CD14-positive monocyte (primary cell): Measurements from ENCODE around the gene RAB43. TPM values are rescaled to one million over a fixed set of nuclear protein-coding genes. Genes with fewer than 3 reads are reported as not detected.

Experiments used
- DNase-seq, 3 donors: peaks; one replicate each; pipeline ENCODE4 v3.0.0-alpha.2; 2011 to 2022
- H2AFZ ChIP-seq: 2 replicates; pipeline ENCODE4 v1.6.0; 2012; ENCODE audit warnings: mild to moderate bottlenecking, low read depth, low read length, inconsistent platforms; ENCODE audit not compliant: insufficient read depth, poor library complexity, severe bottlenecking
- H3K27ac ChIP-seq, 2 donors: 1 replicate in 1 of 2; 2 replicates in 1 of 2; pipeline ENCODE4 v1.5.1; 2012 to 2013; ENCODE audit warnings: low read length in 2 of 2, control low read depth in 1 of 2, inconsistent platforms in 1 of 2, low read depth in 1 of 2, mild to moderate bottlenecking in 1 of 2
- H3K27me3 ChIP-seq, 2 donors: one replicate each; pipeline versions ENCODE4 v1.6.0 to v1.6.1; 2011 to 2013; ENCODE audit warnings: low read length in 2 of 2; ENCODE audit not compliant: control insufficient read depth in 2 of 2, insufficient read depth in 2 of 2
- H3K36me3 ChIP-seq, 2 donors: replicated peaks in 1 of 2; 1 replicate in 1 of 2; 2 replicates in 1 of 2; pipeline versions ENCODE4 v1.5.1 to v1.6.1; 2012 to 2013; ENCODE audit warnings: low read length in 2 of 2, control low read depth in 1 of 2, inconsistent platforms in 1 of 2, mild to moderate bottlenecking in 1 of 2; ENCODE audit not compliant: insufficient read depth in 2 of 2, control insufficient read depth in 1 of 2
- H3K4me1 ChIP-seq, 2 donors: 1 replicate in 1 of 2; 2 replicates in 1 of 2; pipeline versions ENCODE4 v1.5.1 to v1.6.1; 2012 to 2013; ENCODE audit warnings: low read length in 2 of 2, control low read depth in 1 of 2, inconsistent platforms in 1 of 2, mild to moderate bottlenecking in 1 of 2, moderate library complexity in 1 of 2; ENCODE audit not compliant: insufficient read depth in 2 of 2, control insufficient read depth in 1 of 2
- H3K4me2 ChIP-seq: replicated peaks from 2 replicates; pipeline ENCODE3; 2012; ENCODE audit warnings: low read length, moderate library complexity, mild to moderate bottlenecking; ENCODE audit not compliant: poor library complexity, severe bottlenecking; ENCODE audit errors: extremely low read depth
- H3K4me3 ChIP-seq, 3 experiments: fragments of 200-600 bp in 1 of 3; sonication (generic) in 1 of 3; replicated peaks in 1 of 3; 1 replicate in 2 of 3; 2 replicates in 1 of 3; pipeline ENCODE4 v1.5.1; 2011 to 2013; ENCODE audit warnings: low read length in 3 of 3, mild to moderate bottlenecking in 3 of 3, control low read depth in 2 of 3, low read depth in 2 of 3, inconsistent platforms in 1 of 3, moderate library complexity in 1 of 3
- H3K79me2 ChIP-seq: 2 replicates; pipeline ENCODE4 v1.6.0; 2012; ENCODE audit warnings: mild to moderate bottlenecking, control low read depth, inconsistent platforms, low read length, moderate library complexity; ENCODE audit not compliant: insufficient read depth
- H3K9ac ChIP-seq: 2 replicates; pipeline ENCODE4 v1.6.0; 2017; ENCODE audit warnings: low read length, mild to moderate bottlenecking; ENCODE audit not compliant: insufficient read depth, poor library complexity, severe bottlenecking
- H3K9me3 ChIP-seq, 2 donors: replicated peaks in 1 of 2; 1 replicate in 1 of 2; 2 replicates in 1 of 2; pipeline versions ENCODE4 v1.5.1 to v1.6.1; 2012 to 2013; ENCODE audit warnings: low read length in 2 of 2, control low read depth in 1 of 2; ENCODE audit not compliant: control insufficient read depth in 1 of 2, insufficient read depth in 1 of 2
- H4K20me1 ChIP-seq: 2 replicates; pipeline ENCODE4 v1.6.0; 2012; ENCODE audit warnings: mild to moderate bottlenecking, low read length, control low read depth, moderate library complexity; ENCODE audit not compliant: insufficient read depth
- H3K27ac Mint-ChIP-seq, 7 donors: one replicate each; pipeline ENCODE4 v1.8.0; 2020; ENCODE audit warnings: mild to moderate bottlenecking in 7 of 7, mixed read lengths in 7 of 7, moderate library complexity in 6 of 7, inconsistent platforms in 2 of 7
- H3K27me3 Mint-ChIP-seq, 3 donors: one replicate each; pipeline ENCODE4 v1.8.0; 2021 to 2022; ENCODE audit warnings: low read depth in 3 of 3, mild to moderate bottlenecking in 3 of 3, mixed read lengths in 3 of 3, moderate library complexity in 3 of 3, inconsistent platforms in 1 of 3
- H3K36me3 Mint-ChIP-seq, 2 donors: one replicate each; pipeline ENCODE4 v1.8.0; 2020; ENCODE audit warnings: mixed read lengths in 2 of 2, inconsistent platforms in 1 of 2, mild to moderate bottlenecking in 1 of 2
- H3K4me1 Mint-ChIP-seq: one replicate; pipeline ENCODE4 v1.8.0; 2020; ENCODE audit warnings: mild to moderate bottlenecking, mixed read lengths
- H3K4me3 Mint-ChIP-seq, 2 donors: one replicate each; pipeline ENCODE4 v1.8.0; 2020; ENCODE audit warnings: mild to moderate bottlenecking in 2 of 2, mixed read lengths in 2 of 2, moderate library complexity in 1 of 2
- H3K9me3 Mint-ChIP-seq, 7 donors: one replicate each; pipeline ENCODE4 v1.8.0; 2020 to 2022; ENCODE audit warnings: mixed read lengths in 7 of 7, mild to moderate bottlenecking in 6 of 7, moderate library complexity in 6 of 7, inconsistent platforms in 2 of 7
- WGBS: methylation state at CpG from one replicate; pipeline ENCODE4 v1.1.5; 2013; ENCODE audit warnings: missing lambda C conversion rate; ENCODE audit not compliant: insufficient coverage; 5-methylcytosine and 5-hydroxymethylcytosine counted together
- intact Hi-C, 2 donors: fragments of 100-400 bp; cut with micrococcal nuclease; formaldehyde crosslinking; loops; one replicate each; pipeline versions ENCODE4 v1.15.0 to v1.15.1; 2023
- polyA plus RNA-seq, 3 donors: library from polyadenylated mRNA; depleted of rRNA in 1 of 3; unstranded in 2 of 3; stranded (reverse) in 1 of 3; fragments of 300-500 nt in 2 of 3; fragments of >200 nt in 1 of 3; fragmentation: Illumina TruSeq in 2 of 3; gene quantifications; 1 replicate in 2 of 3; 2 replicates in 1 of 3; pipeline ENCODE4 v1.2.3, GENCODE V29; 2012 to 2021
- TF ChIP-seq, protein P1 (sequence below): fragments of 200-600 bp; IDR thresholded peaks from one replicate; pipeline ENCODE4 v1.8.0; 2022; ENCODE audit warnings: antibody characterized with exemption, mild to moderate bottlenecking

The RAB43 gene
- polyA plus RNA-seq, 3 donors: 7.1 to 15.5 (median 8.5) TPM

DNA sequence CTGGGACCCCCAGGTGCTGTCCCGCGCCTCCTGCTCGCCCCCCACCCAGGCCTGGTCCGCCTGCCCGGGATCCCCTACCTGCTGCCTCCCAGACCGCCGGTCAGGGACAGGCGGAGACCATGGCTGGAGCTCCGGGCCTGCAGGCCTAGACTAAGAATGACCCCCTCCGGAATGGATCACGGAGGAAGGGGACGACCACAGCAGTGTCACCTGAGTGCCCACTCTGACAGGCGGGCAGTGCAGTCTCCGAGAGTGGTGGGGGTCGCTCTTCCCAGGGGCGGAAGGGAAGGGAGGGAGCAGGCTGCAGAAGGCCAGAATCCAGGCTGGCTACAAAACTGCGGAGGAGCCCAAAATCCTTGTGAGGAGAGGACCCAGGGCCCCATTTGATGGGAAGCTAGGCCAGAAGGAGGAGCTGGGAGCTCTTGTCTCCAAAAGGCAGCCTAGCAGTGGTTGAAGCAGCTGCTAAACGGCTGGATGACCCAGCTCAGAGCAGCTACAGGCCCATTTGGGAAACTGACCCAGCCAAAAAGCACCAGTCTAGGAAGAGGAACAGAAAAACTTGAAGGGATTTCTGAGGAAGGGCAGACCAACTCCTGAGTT is 908 bp upstream of the RAB43 start:
- peak in 2 of 3 donors; percentile 13 to 37 for DNase-seq
- H2AFZ ChIP-seq: no peak overlapping the region
- H3K27ac ChIP-seq: peak overlapping the region in 1 of 2 donors; percentile 6
- H3K4me1 Mint-ChIP-seq: peaks cover 47% of the 10 kb centered on the region
- peaks cover 12 to 38% of the 10 kb centered on the region in 2 donors for H3K36me3 ChIP-seq
- peak overlapping the region in 5 of 7 donors; percentile 21 to 89 (median 77) for H3K27ac Mint-ChIP-seq
- peaks cover 32 to 39% of the 10 kb centered on the region in 2 donors for H3K4me1 ChIP-seq
- 89% methylated on average over 18 of the region's 18 CpGs for WGBS
- peaks cover 60% of the 10 kb centered on the region for H4K20me1 ChIP-seq
- peak overlapping the region in 1 of 3 experiments; percentile 96 for H3K4me3 ChIP-seq
- H3K9me3 Mint-ChIP-seq: peaks cover 0 to 4% (median 0%) of the 10 kb centered on the region in 7 donors
- peaks cover 7 to 17% (median 13%) of the 10 kb centered on the region in 3 donors for H3K27me3 Mint-ChIP-seq
- H3K4me2 ChIP-seq: peak overlapping the region; percentile 92
- peaks cover 29% of the 10 kb centered on the region for H3K79me2 ChIP-seq
- TF ChIP-seq, protein P1, sequence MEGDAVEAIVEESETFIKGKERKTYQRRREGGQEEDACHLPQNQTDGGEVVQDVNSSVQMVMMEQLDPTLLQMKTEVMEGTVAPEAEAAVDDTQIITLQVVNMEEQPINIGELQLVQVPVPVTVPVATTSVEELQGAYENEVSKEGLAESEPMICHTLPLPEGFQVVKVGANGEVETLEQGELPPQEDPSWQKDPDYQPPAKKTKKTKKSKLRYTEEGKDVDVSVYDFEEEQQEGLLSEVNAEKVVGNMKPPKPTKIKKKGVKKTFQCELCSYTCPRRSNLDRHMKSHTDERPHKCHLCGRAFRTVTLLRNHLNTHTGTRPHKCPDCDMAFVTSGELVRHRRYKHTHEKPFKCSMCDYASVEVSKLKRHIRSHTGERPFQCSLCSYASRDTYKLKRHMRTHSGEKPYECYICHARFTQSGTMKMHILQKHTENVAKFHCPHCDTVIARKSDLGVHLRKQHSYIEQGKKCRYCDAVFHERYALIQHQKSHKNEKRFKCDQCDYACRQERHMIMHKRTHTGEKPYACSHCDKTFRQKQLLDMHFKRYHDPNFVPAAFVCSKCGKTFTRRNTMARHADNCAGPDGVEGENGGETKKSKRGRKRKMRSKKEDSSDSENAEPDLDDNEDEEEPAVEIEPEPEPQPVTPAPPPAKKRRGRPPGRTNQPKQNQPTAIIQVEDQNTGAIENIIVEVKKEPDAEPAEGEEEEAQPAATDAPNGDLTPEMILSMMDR: no peak
- H3K36me3 Mint-ChIP-seq: peaks cover 36 to 47% of the 10 kb centered on the region in 2 donors
- H3K27me3 ChIP-seq: no peaks in the 10 kb centered on the region
- H3K4me3 Mint-ChIP-seq: peak overlapping the region; percentile 69 to 81
- H3K9me3 ChIP-seq: no peaks in the 10 kb centered on the region
- H3K9ac ChIP-seq: no peak overlapping the region
- intact Hi-C loops: no loop called here

- H3K27me3 ChIP-seq: no peaks in the 10 kb centered on the region
- DNase-seq: peak; percentile 26 to 42 (median 34)
- H3K9me3 ChIP-seq: no peaks in the 10 kb centered on the region
- peaks cover 42% of the 10 kb centered on the region for H3K79me2 ChIP-seq
- peak overlapping the region; percentile 92 for H3K4me2 ChIP-seq
- WGBS: 0% methylated on average over 70 of the region's 80 CpGs
- peak overlapping the region; percentile 93 for H3K9ac ChIP-seq
- H3K27ac Mint-ChIP-seq: peak overlapping the region; percentile 84 to 96 (median 92)
- peaks cover 0 to 4% (median 0%) of the 10 kb centered on the region in 7 donors for H3K9me3 Mint-ChIP-seq
- peak overlapping the region; percentile 83 to 96 (median 94) for H3K4me3 ChIP-seq
- peak overlapping the region; percentile 41 for H2AFZ ChIP-seq
- H4K20me1 ChIP-seq: peaks cover 62% of the 10 kb centered on the region
- TF ChIP-seq, protein P1: no peak
- H3K36me3 Mint-ChIP-seq: peaks cover 34 to 45% of the 10 kb centered on the region in 2 donors
- intact Hi-C loops: no loop called here
- peaks cover 53% of the 10 kb centered on the region for H3K4me1 Mint-ChIP-seq
- peak overlapping the region; percentile 87 to 90 for H3K4me3 Mint-ChIP-seq
- H3K36me3 ChIP-seq: peaks cover 15 to 36% of the 10 kb centered on the region in 2 donors
- peaks cover 6 to 12% (median 8%) of the 10 kb centered on the region in 3 donors for H3K27me3 Mint-ChIP-seq
- H3K27ac ChIP-seq: peak overlapping the region; percentile 92 to 95
- H3K4me1 ChIP-seq: peaks cover 36 to 46% of the 10 kb centered on the region in 2 donors
These were observed 400 bp downstream of the RAB43 start for GRCh38 chr3:129121016-129121791.
